IMR-90 (cell line): ENCODE data around the gene DMRTC2. TPM values are rescaled to one million over a fixed set of nuclear protein-coding genes. Genes with fewer than 3 reads are reported as not detected.

ENCODE experiments used
- ATAC-seq: fragments of 200-7000 bp; cut with Tn5 transposase; 2 replicates; pipeline ENCODE4 v1.9.1; 2020; ENCODE audit warnings: low read depth, mild to moderate bottlenecking, moderate library complexity
- BruUV-seq: library from RNA; stranded (reverse); fragments of 400-500 nt; replicated peaks from 2 replicates; lab custom pipeline; 2021; lab: Mats Ljungman, UMichigan
- CTCF ChIA-PET: fragments of 300-600 bp; formaldehyde crosslinking; extraction: SDS; loops from one replicate; lab custom pipeline; 2021; ENCODE audit warnings: antibody characterized with exemption; lab: Yijun Ruan, JAX
- POLR2A ChIA-PET: fragments of 300-600 bp; sonication (Branson Sonifier 250); formaldehyde crosslinking; loops from one replicate; lab custom pipeline; 2022; ENCODE audit warnings: antibody characterized with exemption; ENCODE audit not compliant: unreplicated experiment; lab: Charles Lee
- DNase-seq: peaks from one replicate; pipeline ENCODE4 v3.0.0; 2013
- H2AFZ ChIP-seq: replicated peaks from 2 replicates; pipeline ENCODE3; 2013; ENCODE audit warnings: low read length, mild to moderate bottlenecking; ENCODE audit not compliant: poor library complexity
- H2AK5ac ChIP-seq: 2 replicates; pipeline ENCODE4 v1.6.1; 2013; ENCODE audit warnings: low read depth, low read length, inconsistent platforms
- H2AK9ac ChIP-seq: replicated peaks from 2 replicates; pipeline ENCODE3; 2013; ENCODE audit warnings: mild to moderate bottlenecking, low read depth, low read length, moderate library complexity; ENCODE audit not compliant: poor library complexity
- H2BK120ac ChIP-seq: 2 replicates; pipeline ENCODE4 v1.6.1; 2013; ENCODE audit warnings: low read depth, low read length, inconsistent platforms
- H2BK15ac ChIP-seq: 3 replicates; pipeline ENCODE4 v1.6.1; 2013; ENCODE audit warnings: low read depth, low read length, inconsistent platforms
- H2BK20ac ChIP-seq: 2 replicates; pipeline ENCODE4 v1.6.1; 2013; ENCODE audit warnings: low read depth, mild to moderate bottlenecking, inconsistent platforms, low read length, moderate library complexity
- H2BK5ac ChIP-seq: 2 replicates; pipeline ENCODE4 v1.6.1; 2013; ENCODE audit warnings: mild to moderate bottlenecking, low read depth, low read length, inconsistent platforms; ENCODE audit not compliant: poor library complexity, severe bottlenecking
- H3K14ac ChIP-seq: replicated peaks from 2 replicates; pipeline ENCODE4 v1.6.1; 2013; ENCODE audit warnings: low read depth, low read length, inconsistent platforms
- H3K18ac ChIP-seq: 2 replicates; pipeline ENCODE4 v1.6.1; 2013; ENCODE audit warnings: low read depth, low read length, control low read depth
- H3K23ac ChIP-seq: 2 replicates; pipeline ENCODE4 v1.6.1; 2013; ENCODE audit warnings: low read depth, low read length, inconsistent platforms
- H3K27ac ChIP-seq: 2 replicates; pipeline ENCODE4 v1.5.1; 2013; ENCODE audit warnings: mild to moderate bottlenecking, control low read depth, low read length; ENCODE audit not compliant: insufficient read depth
- H3K27me3 ChIP-seq: 2 replicates; pipeline ENCODE4 v1.6.1; 2013; ENCODE audit warnings: low read length; ENCODE audit not compliant: control insufficient read depth, insufficient read depth
- H3K36me3 ChIP-seq: 2 replicates; pipeline ENCODE4 v1.6.1; 2013; ENCODE audit warnings: low read length, mixed read lengths; ENCODE audit not compliant: control insufficient read depth, insufficient read depth
- H3K4ac ChIP-seq: 2 replicates; pipeline ENCODE4 v1.6.1; 2013; ENCODE audit warnings: low read depth, low read length, inconsistent platforms
- H3K4me1 ChIP-seq: 2 replicates; pipeline ENCODE4 v1.6.1; 2013; ENCODE audit warnings: low read length, mixed read lengths; ENCODE audit not compliant: control insufficient read depth, insufficient read depth
- H3K4me2 ChIP-seq: 2 replicates; pipeline ENCODE4 v1.6.1; 2013; ENCODE audit warnings: low read depth, mild to moderate bottlenecking, control low read depth, low read length, moderate library complexity
- H3K4me3 ChIP-seq: 2 replicates; pipeline ENCODE4 v1.5.1; 2013; ENCODE audit warnings: low read depth, mild to moderate bottlenecking, control low read depth, low read length, moderate library complexity; ENCODE audit not compliant: insufficient read depth
- H3K56ac ChIP-seq: 2 replicates; pipeline ENCODE4 v1.6.1; 2013; ENCODE audit warnings: low read length, inconsistent platforms; ENCODE audit not compliant: insufficient read depth; ENCODE audit errors: extremely low read depth
- H3K79me1 ChIP-seq, 2 experiments: 2 replicates each; pipeline ENCODE4 v1.6.1; 2013; ENCODE audit warnings: low read length in 2 of 2, inconsistent platforms in 1 of 2, low read depth in 1 of 2
- H3K9ac ChIP-seq: 2 replicates; pipeline ENCODE4 v1.6.1; 2013; ENCODE audit warnings: low read depth, low read length, control low read depth
- H3K9me1 ChIP-seq: 2 replicates; pipeline ENCODE4 v1.6.1; 2013; ENCODE audit warnings: low read length, inconsistent platforms; ENCODE audit not compliant: insufficient read depth
- H3K9me3 ChIP-seq: 2 replicates; pipeline ENCODE4 v1.6.1; 2013; ENCODE audit warnings: low read length; ENCODE audit not compliant: control insufficient read depth, insufficient read depth
- H4K20me1 ChIP-seq: 2 replicates; pipeline ENCODE4 v1.6.1; 2013; ENCODE audit warnings: low read length, inconsistent platforms; ENCODE audit not compliant: insufficient read depth
- H4K5ac ChIP-seq: 2 replicates; pipeline ENCODE4 v1.6.1; 2013; ENCODE audit warnings: mild to moderate bottlenecking, low read depth, low read length, control low read depth
- H4K8ac ChIP-seq, 2 experiments: 2 replicates each; pipeline ENCODE4 v1.6.1; 2013; ENCODE audit warnings: low read depth in 2 of 2, low read length in 2 of 2, control low read depth in 1 of 2, inconsistent platforms in 1 of 2
- H4K91ac ChIP-seq: 2 replicates; pipeline ENCODE4 v1.6.1; 2013; ENCODE audit warnings: low read depth, low read length, inconsistent platforms; ENCODE audit not compliant: insufficient read depth
- CEBPB ChIP-seq: IDR thresholded peaks from 2 replicates; pipeline ENCODE4 v1.6.1; 2012; ENCODE audit warnings: low read depth, low read length, improper control_type of control experiment
- MAZ ChIP-seq: IDR thresholded peaks from 2 replicates; pipeline ENCODE4 v1.6.1; 2012; ENCODE audit warnings: low read depth, mild to moderate bottlenecking, low read length, improper control_type of control experiment, moderate library complexity, borderline replicate concordance
- MXI1 ChIP-seq: IDR thresholded peaks from 2 replicates; pipeline ENCODE4 v1.6.1; 2012; ENCODE audit warnings: low read depth, mild to moderate bottlenecking, low read length, moderate library complexity, borderline replicate concordance
- RAD21 ChIP-seq: IDR thresholded peaks from 2 replicates; pipeline ENCODE4 v1.6.1; 2012; ENCODE audit warnings: low read length, improper control_type of control experiment
- RFX5 ChIP-seq: IDR thresholded peaks from 2 replicates; pipeline ENCODE4 v1.8.0; 2012; ENCODE audit warnings: low read depth, mild to moderate bottlenecking, low read length, moderate library complexity
- SMC3 ChIP-seq: fragments of 150-350 bp; IDR thresholded peaks from 2 replicates; pipeline ENCODE4 v1.6.1; 2016; ENCODE audit warnings: low read depth, mild to moderate bottlenecking, antibody characterized with exemption, low read length, moderate library complexity
- WGBS, 2 experiments: methylation state at CpG; one replicate each; pipeline versions ENCODE4 v1.1.5 to v1.1.7; 2013; ENCODE audit warnings: missing lambda C conversion rate in 2 of 2; ENCODE audit not compliant: insufficient read length in 1 of 2; ENCODE audit errors: extremely low coverage in 2 of 2; 5-methylcytosine and 5-hydroxymethylcytosine counted together
- dilution Hi-C: fragments of 300-500 bp; cut with HindIII; formaldehyde crosslinking; loops from one replicate; pipeline ENCODE4 v1.14.3; 2018; ENCODE audit warnings: low sequenced_read_pairs; ENCODE audit not compliant: unreplicated experiment
- in situ Hi-C: fragments of 300-500 bp; cut with MboI; formaldehyde crosslinking; loops from 3 replicates; pipeline ENCODE4 v1.14.3; 2019; ENCODE audit warnings: low sequenced_read_pairs, inconsistent platforms, mixed read lengths
- intact Hi-C: fragments of 100-400 bp; cut with micrococcal nuclease; formaldehyde crosslinking; loops from 2 replicates; pipeline ENCODE4 v1.10.0; 2022
- polyA plus RNA-seq, 3 experiments: library from polyadenylated mRNA; depleted of rRNA; stranded (reverse); fragments of >200 nt; gene quantifications; 2 replicates each; pipeline ENCODE4 v1.2.3, GENCODE V29; 2012; ENCODE audit warnings: low replicate concordance in 1 of 3
- total RNA-seq: library from RNA; depleted of rRNA; stranded (reverse); fragments of >200 nt; gene quantifications from 2 replicates; pipeline ENCODE4 v1.2.3, GENCODE V29; 2012
- TF ChIP-seq, protein P1 (sequence below): fragments of 150-350 bp; IDR thresholded peaks from 2 replicates; pipeline ENCODE4 v1.6.1; 2017; ENCODE audit warnings: mild to moderate bottlenecking, antibody characterized with exemption, low read length, low read depth

The DMRTC2 gene
- total and polyA plus RNA-seq, 2 of the 4 experiments (the other 2 are of a cell fraction): not detected

DNA sequence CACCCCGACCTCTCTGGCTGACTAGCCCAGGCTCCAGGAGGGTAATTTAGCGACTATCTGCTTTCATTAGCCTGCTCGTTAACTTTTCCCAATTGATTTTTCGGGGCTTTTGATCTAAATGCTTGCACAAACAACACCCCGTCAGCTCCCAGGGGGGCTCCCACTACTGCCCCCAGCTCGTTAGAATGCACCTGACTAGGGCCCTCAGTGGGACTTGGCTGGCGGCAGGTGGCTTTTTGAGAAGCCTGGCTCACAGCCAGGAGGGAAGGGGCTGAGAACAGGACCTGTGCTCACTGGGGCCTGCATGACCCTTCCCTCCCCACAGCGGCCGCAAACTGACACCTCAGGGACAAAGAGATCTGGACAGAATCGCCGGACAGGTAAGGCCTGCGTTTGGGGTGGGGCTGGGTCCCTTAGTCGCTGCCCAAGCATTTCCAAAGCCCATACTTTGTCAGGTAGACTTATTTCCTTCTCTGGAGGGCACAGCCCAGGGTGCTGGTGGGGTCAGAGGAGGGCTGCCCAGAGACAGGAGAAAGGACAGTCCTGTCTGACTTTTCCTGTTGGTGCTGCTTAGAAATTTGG is 24.6 kb downstream of the DMRTC2 start:
- Histone ChIP-seq H3K14ac (no peak overlapping the region), H3K9ac (no peak overlapping the region), H3K4me1 (peaks cover 3% of the 10 kb centered on the region; the same call in 1 of the 2 replicates), H3K9me1 (peaks cover 7% of the 10 kb centered on the region; the same call in 1 of the 2 replicates), H3K56ac (no peak overlapping the region), H2AK5ac (no peak overlapping the region), H2AFZ (no peak overlapping the region), H3K18ac (no peak overlapping the region), H2BK5ac (no peak overlapping the region), H3K27me3 (no peaks in the 10 kb centered on the region), H2BK15ac (no peak overlapping the region), H3K4ac (no peak overlapping the region), H2BK20ac (no peak overlapping the region), H4K5ac (no peak overlapping the region), H3K4me3 (no peak overlapping the region), H3K23ac (no peak overlapping the region), H3K27ac (no peak overlapping the region), H4K91ac (no peak overlapping the region), H3K9me3 (no peaks in the 10 kb centered on the region), H2AK9ac (no peak overlapping the region), H3K4me2 (no peak overlapping the region), H3K79me1 (peaks cover 21 to 48% of the 10 kb centered on the region in 2 experiments), H4K20me1 (peaks cover 90% of the 10 kb centered on the region), H4K8ac (no peak overlapping the region), H2BK120ac (no peak overlapping the region), H3K36me3 (peaks cover 63% of the 10 kb centered on the region)
- 72% methylated on average over 2 of the region's 13 CpGs; no CpG with 5 or more reads in 1 of the 2 experiments for WGBS, 2 experiments
- CTCF ChIA-PET: no interaction called here
- ATAC-seq (no peak), DNase-seq (no peak)
- no TSS peak for BruUV-seq
- TF ChIP-seq MXI1: no peak
- TF ChIP-seq, protein P1, sequence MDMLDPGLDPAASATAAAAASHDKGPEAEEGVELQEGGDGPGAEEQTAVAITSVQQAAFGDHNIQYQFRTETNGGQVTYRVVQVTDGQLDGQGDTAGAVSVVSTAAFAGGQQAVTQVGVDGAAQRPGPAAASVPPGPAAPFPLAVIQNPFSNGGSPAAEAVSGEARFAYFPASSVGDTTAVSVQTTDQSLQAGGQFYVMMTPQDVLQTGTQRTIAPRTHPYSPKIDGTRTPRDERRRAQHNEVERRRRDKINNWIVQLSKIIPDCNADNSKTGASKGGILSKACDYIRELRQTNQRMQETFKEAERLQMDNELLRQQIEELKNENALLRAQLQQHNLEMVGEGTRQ: no peak
- TF ChIP-seq MAZ: no peak
- no peak for TF ChIP-seq CEBPB
- TF ChIP-seq SMC3: no peak
- TF ChIP-seq RFX5: no peak
- TF ChIP-seq RAD21: no peak
- in situ Hi-C loops: no loop called here
- intact Hi-C loops: no loop called here
- POLR2A ChIA-PET: no interaction called here
- dilution Hi-C loops: no loop called here
